Endothelial cell of umbilical vein (primary cell): ENCODE measurements around the gene RPL18. TPM values are rescaled to one million over a fixed set of nuclear protein-coding genes. Genes with fewer than 3 reads are reported as not detected.
A peak's percentile ranks its signal among the peaks of the same experiment; 100 is the strongest.

Experiments
- BruUV-seq: library from RNA; stranded (reverse); fragments of 400-500 nt; replicated peaks from 2 replicates; lab custom pipeline; 2021; lab: Mats Ljungman, UMichigan
- CTCF ChIA-PET: fragments of 300-600, 350-600 bp; sonication (Branson Sonifier 250); formaldehyde crosslinking; loops from one replicate; lab custom pipeline; 2021; ENCODE audit warnings: antibody characterized with exemption, inconsistent platforms; lab: Charles Lee
- POLR2A ChIA-PET: fragments of 300-600, 350-600 bp; sonication (Branson Sonifier 250); formaldehyde crosslinking; loops from one replicate; lab custom pipeline; 2021; ENCODE audit warnings: antibody characterized with exemption, inconsistent platforms; lab: Charles Lee
- DNase-seq: peaks from one replicate; pipeline ENCODE4 v3.0.0-alpha.2; 2011; ENCODE audit warnings: low read depth, low spot score
- FAIRE-seq: peaks from 2 replicates; lab custom pipeline; 2011; peaks lifted over from hg19 to GRCh38; lab: Jason Lieb, UNC
- H2AFZ ChIP-seq: 2 replicates; pipeline ENCODE4 v1.6.0; 2012; ENCODE audit warnings: low read depth, low read length, control low read depth, inconsistent platforms
- H3K27ac ChIP-seq: 2 replicates; pipeline ENCODE4 v1.5.1; 2011; ENCODE audit warnings: low read depth, mild to moderate bottlenecking, control low read depth, low read length, moderate library complexity; ENCODE audit not compliant: insufficient read depth
- H3K27me3 ChIP-seq, 2 experiments: 2 replicates each; pipeline versions ENCODE4 v1.6.0 to v1.6.1; 2011; ENCODE audit warnings: low read length in 2 of 2, mixed read lengths in 1 of 2; ENCODE audit not compliant: control insufficient read depth in 2 of 2, insufficient read depth in 2 of 2
- H3K36me3 ChIP-seq, 2 experiments: 2 replicates in 1 of 2; 3 replicates in 1 of 2; pipeline ENCODE4 v1.5.1; 2011; ENCODE audit warnings: low read length in 2 of 2, mild to moderate bottlenecking in 1 of 2, moderate library complexity in 1 of 2; ENCODE audit not compliant: control insufficient read depth in 2 of 2, insufficient read depth in 2 of 2; ENCODE audit errors: extremely low read depth in 1 of 2
- H3K4me1 ChIP-seq: 3 replicates; pipeline ENCODE4 v1.5.1; 2011; ENCODE audit warnings: mild to moderate bottlenecking, low read length; ENCODE audit not compliant: control insufficient read depth, insufficient read depth; ENCODE audit errors: extremely low read depth
- H3K4me2 ChIP-seq: 2 replicates; pipeline ENCODE4 v1.6.1; 2011; ENCODE audit warnings: low read length, control low read depth, mixed read lengths; ENCODE audit not compliant: insufficient read depth
- H3K4me3 ChIP-seq, 3 experiments: fragments of 200-600 bp in 1 of 3; sonication (generic), shearing (Covaris generic) in 1 of 3; replicated peaks in 1 of 3; 2 replicates each; pipeline ENCODE4 v1.5.1; 2011 to 2016; ENCODE audit warnings: control low read depth in 3 of 3, low read length in 3 of 3, mild to moderate bottlenecking in 2 of 3, inconsistent platforms in 1 of 3, low read depth in 1 of 3, moderate library complexity in 1 of 3; ENCODE audit not compliant: insufficient read depth in 1 of 3
- H3K79me2 ChIP-seq: 2 replicates; pipeline ENCODE4 v1.6.0; 2012; ENCODE audit warnings: low read length, inconsistent platforms; ENCODE audit not compliant: control insufficient read depth, insufficient read depth
- H3K9ac ChIP-seq: replicated peaks from 2 replicates; pipeline ENCODE3; 2011; ENCODE audit warnings: low read length, control low read depth; ENCODE audit not compliant: insufficient read depth; ENCODE audit errors: extremely low read depth
- H3K9me1 ChIP-seq: replicated peaks from 3 replicates; pipeline ENCODE4 v1.6.0; 2011; ENCODE audit warnings: mild to moderate bottlenecking, low read length; ENCODE audit not compliant: control insufficient read depth, insufficient read depth; ENCODE audit errors: extremely low read depth
- H3K9me3 ChIP-seq: replicated peaks from 2 replicates; pipeline ENCODE4 v1.5.1; 2012; ENCODE audit warnings: low read length, inconsistent platforms; ENCODE audit not compliant: control insufficient read depth, insufficient read depth
- H4K20me1 ChIP-seq: replicated peaks from 2 replicates; pipeline ENCODE3; 2011; ENCODE audit warnings: mild to moderate bottlenecking, low read length; ENCODE audit not compliant: control insufficient read depth, insufficient read depth; ENCODE audit errors: extremely low read depth
- CTCF ChIP-seq, 2 donors: IDR thresholded peaks; 1 replicate in 1 of 2; 2 replicates in 1 of 2; pipeline ENCODE4 v1.5.1; 2011; ENCODE audit warnings: low read length in 2 of 2, mild to moderate bottlenecking in 2 of 2, moderate library complexity in 2 of 2, control low read depth in 1 of 2, inconsistent platforms in 1 of 2, low read depth in 1 of 2; ENCODE audit not compliant: insufficient read depth in 1 of 2; ENCODE audit errors: extremely low read depth in 1 of 2
- EZH2 ChIP-seq: IDR thresholded peaks from 2 replicates; pipeline ENCODE4 v1.6.1; 2012; ENCODE audit warnings: borderline replicate concordance, low read depth, mild to moderate bottlenecking, moderate library complexity, low read length, inconsistent platforms; ENCODE audit not compliant: severe bottlenecking
- GATA2 ChIP-seq: IDR thresholded peaks from 2 replicates; pipeline ENCODE4 v1.7.0; 2011; ENCODE audit warnings: low read depth, mild to moderate bottlenecking, moderate library complexity, mixed read lengths, low read length; ENCODE audit not compliant: insufficient read length, insufficient read depth
- POLR2A ChIP-seq: IDR thresholded peaks from 2 replicates; pipeline ENCODE4 v1.6.1; 2012; ENCODE audit warnings: low read depth, mild to moderate bottlenecking, control low read depth, low read length
- dilution Hi-C: fragments of 300-500 bp; cut with MboI; formaldehyde crosslinking; loops from one replicate; pipeline ENCODE4 v1.15.0; 2019; ENCODE audit warnings: low sequenced_read_pairs; ENCODE audit not compliant: extremely low pct_ligation_motif_present
- intact Hi-C: fragments of 100-400 bp; cut with micrococcal nuclease; formaldehyde crosslinking; loops from one replicate; pipeline ENCODE4 v1.10.0; 2022
- polyA plus RNA-seq, 4 experiments: library from polyadenylated mRNA; depleted of rRNA in 3 of 4; stranded (reverse) in 3 of 4; unstranded in 1 of 4; fragments of >200 nt; gene quantifications; 2 replicates each; pipeline versions ENCODE4 v1.2.1 to v1.2.3, GENCODE V29; 2011 to 2012; ENCODE audit warnings: missing spikeins in 1 of 4
- total RNA-seq: library from RNA; stranded (reverse); gene quantifications from 2 replicates; pipeline ENCODE4 v1.2.3, GENCODE V29; 2021

The RPL18 gene
- total and polyA plus RNA-seq, 2 donors (not counting 3 experiments of a cell fraction or from before 2014, with no cell fraction given) = 1,407 to 2,154 TPM

- Histone ChIP-seq H3K4me3 (peak overlapping the region in 1 of 3 experiments; percentile 34), H3K79me2 (no peaks in the 10 kb centered on the region), H3K27me3 (peaks cover 3 to 13% of the 10 kb centered on the region in 2 experiments), H3K9ac (no peak overlapping the region), H3K9me1 (no peaks in the 10 kb centered on the region), H2AFZ (peak overlapping the region; percentile 15), H3K4me2 (peak overlapping the region; percentile 37), H3K27ac (no peak overlapping the region), H3K4me1 (peaks cover 26% of the 10 kb centered on the region), H4K20me1 (no peaks in the 10 kb centered on the region), H3K36me3 (no peaks in the 10 kb centered on the region), H3K9me3 (no peaks in the 10 kb centered on the region)
- no peak for TF ChIP-seq POLR2A
- no peak for TF ChIP-seq GATA2
- TF ChIP-seq CTCF (IDR thresholded peaks at IDR 0.05; ENCODE audit: extremely low read depth in 1 of 2, insufficient read depth in 1 of 2, low read depth in 1 of 2, low read length in 2 of 2) = no peak
- TF ChIP-seq EZH2 = peak; percentile 30
- ChIA-PET POLR2A (no interaction called here), CTCF (no interaction called here)
- no peak for FAIRE-seq
- no TSS peak for BruUV-seq
- intact Hi-C loops = loop anchor here (5.0 to 10.0 kb wide), 2 partner anchors 336 to 359 kb away; partner anchors contain the start of genes GYS1 and RUVBL2
- no peak for DNase-seq
- dilution Hi-C loops = no loop called here
These were observed 17.2 kb upstream of the RPL18 start for GRCh38 chr19:48635966-48636858.
